HG03575 (cell line): ENCODE measurements around the gene TNFRSF1A.
"Not testable (repeated sequence)": the region's sequence is repeated elsewhere in the genome, so short reads cannot be mapped to it uniquely, and the experiment has no call there.

Experiments used
- ATAC-seq: cut with Tn5 transposase; IDR thresholded peaks from one replicate; pipeline ENCODE4 v1.9.1; 2021; ENCODE audit not compliant: unreplicated experiment, insufficient number of reproducible peaks, low FRiP score; ENCODE audit errors: extremely low read depth

TNFRSF1A gene

DNA sequence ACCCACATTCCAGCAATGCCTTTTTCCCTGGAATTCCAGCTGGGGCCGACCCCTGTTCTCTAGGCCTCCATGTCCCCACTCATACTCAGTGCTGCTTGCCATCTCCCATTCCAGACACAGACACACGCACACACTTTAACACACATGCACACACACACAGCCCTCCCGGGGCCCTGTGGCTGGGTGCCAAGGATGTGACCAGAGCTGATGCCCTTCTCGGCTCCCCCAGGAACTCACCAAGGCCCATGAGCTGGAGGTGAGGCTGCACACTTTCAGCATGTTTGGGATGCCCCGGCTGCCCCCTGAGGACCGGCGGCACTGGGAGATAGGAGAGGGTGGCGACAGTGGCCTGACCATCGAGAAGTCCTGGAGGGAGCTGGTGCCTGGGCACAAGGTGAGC, 27.1 kb downstream of the TNFRSF1A start:
- ATAC-seq: no peak

DNA sequence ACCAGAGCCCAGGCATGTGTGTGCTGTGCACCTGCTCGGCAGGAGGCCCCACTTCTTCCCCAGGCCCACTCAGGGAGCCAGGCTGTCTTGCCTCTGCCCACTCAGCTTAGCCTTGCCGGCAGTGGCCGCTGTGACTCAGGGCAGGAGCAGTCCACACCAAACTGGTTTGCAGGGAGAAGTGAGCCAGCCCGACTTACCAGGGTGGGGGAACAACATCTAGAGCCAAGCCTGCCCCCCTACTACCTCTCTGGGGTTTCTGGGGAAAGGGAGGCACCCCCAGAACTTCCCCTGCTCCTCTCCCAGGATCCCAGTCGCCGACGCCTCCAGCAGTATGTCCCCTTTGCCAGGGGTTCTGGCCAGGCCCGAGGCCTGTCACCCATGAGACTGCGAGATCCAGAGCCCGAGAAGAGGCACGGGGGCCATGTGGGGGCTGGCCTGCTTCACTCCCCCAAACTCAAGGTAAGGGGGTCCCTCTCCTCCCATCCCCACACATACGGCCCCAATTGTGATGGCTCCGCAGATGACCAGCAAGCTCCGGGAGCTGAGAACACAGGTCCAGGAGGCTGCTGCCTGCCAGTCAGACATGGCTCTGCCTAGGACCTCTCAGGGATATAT, 28.4 kb downstream of the TNFRSF1A start:
- ATAC-seq: no peak

DNA sequence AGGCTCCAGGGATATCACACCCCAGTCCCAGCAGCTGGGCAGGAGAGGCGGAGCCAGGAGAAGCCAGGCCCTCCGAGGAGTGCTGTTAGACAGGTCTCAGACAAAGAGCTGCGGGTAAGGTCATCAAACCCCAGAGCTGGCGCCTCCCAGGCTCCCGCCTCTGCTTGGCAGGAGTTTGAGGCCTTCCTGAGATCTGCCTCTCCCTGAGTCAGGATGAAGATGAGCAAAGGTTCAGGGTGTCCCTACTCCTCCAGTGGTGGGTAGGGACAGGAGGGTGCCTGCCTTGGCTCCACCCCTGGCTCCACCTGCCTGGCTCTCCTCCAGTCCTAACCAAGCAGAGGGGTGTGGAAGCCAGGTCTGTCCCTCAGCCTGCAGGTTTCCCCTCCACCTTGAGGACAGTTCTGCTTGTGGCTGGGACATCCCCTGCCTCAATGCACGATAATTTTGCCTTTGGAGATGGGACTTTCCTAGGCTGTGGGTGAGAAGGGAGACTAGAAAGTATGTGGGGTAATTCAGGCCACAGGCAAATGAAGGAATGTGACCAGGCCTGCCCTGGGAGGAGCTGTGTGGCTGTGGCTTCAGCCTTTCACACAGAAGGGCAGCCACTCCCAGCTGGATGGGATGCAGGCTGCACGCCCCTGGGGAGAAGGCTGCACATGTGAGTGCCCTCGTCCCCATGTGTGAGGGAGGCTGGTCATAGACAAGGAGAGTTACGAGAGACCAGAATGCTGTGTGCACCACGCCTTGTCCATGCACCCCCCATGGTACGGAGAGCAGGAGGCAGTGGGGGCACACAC, 29.1 kb downstream of the TNFRSF1A start:
- no peak for ATAC-seq

DNA sequence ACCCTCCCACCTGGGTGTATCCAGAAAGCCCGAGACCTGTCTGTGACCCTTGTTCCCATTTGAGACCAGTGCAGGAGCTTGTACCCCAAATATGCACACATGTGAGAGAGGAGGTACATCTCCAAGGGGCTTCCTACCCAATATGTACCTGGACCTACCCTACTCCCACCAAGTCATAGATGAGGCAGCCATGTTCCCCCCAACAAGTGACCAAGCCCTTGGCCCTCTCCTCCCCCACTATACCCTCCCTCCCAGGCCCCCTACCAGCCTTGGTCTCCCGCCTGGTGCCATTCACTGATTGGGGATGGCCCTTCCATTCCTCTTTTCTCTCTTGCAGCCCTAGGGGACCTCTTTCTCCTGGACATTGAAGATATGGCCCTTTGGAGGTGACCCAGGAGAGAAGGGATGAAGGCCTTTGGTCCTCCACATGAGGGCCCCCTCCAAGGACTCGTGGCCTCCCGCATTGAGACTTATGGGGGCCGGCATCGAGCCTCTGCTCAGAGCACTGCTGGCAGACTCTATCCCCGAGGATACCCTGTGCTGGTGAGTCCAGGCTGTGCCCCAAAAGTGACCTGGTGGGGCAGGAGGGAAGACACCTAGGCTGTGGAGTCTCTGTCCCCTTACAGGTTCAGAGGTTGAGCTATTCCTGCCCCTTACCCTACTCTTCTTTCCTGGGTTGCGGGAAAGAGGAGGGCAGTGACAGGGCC, 29.9 kb downstream of the TNFRSF1A start:
- no peak for ATAC-seq

DNA sequence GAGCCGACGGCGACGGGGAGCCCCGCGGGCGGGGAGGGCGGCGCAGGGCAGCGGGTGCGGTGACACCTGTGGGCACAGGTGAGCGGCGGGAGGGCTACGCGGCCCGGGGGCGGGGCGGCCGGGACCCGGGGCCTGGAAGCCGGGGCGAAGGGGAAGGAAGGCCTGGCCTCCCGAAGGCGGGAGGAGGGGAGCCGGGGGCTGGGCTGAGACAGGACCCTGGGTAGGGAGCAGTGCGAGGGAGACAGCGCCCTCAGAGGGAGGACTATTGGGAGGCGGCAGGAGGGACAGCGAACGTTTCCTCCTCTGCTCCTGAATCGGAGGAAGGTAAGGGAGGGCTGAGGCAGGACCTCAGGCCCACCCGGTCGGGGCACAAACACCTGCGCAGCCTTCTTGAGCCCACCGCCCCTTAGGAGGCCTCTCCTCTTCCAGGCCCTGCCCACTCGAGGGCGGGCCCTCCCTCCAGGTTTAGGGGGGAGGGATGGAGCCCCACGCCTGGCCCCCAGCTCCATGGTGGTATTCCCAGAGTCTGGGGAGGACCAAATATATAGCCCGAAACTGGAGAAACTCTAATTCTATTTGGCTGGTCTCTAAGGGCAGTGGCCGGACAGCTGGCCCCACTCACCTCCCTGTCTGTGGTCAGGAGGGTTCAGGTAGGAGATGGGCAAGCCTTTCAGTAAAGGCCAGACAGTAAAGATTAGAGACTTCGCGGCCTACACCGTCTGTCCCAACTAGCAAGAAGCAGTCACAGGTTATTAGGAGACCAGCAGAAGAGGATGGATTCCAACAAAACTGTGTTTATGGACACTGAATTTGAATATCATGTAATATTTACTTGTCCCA, 30.9 kb downstream of the TNFRSF1A start:
- no peak for ATAC-seq

DNA sequence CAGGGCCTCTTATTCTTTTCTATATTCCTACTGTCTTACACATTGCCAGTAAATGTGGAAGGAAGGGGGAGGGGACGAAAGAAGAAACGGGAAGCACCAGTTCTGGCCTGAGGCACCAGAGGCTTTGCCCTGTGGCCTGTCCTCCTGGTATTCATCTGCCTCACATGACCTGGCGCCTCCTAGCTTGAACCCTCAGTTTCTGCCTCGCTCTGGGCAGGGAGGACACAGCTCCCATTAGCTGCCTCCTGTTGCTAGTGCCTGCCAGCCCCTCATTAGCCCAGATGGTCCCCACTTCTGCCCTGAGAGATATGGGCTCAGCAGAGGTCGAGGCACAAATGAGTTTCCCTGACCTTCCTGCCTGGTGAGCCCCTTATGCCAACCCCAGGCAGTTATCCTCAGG, 34.3 kb downstream of the TNFRSF1A start:
- no peak for ATAC-seq

DNA sequence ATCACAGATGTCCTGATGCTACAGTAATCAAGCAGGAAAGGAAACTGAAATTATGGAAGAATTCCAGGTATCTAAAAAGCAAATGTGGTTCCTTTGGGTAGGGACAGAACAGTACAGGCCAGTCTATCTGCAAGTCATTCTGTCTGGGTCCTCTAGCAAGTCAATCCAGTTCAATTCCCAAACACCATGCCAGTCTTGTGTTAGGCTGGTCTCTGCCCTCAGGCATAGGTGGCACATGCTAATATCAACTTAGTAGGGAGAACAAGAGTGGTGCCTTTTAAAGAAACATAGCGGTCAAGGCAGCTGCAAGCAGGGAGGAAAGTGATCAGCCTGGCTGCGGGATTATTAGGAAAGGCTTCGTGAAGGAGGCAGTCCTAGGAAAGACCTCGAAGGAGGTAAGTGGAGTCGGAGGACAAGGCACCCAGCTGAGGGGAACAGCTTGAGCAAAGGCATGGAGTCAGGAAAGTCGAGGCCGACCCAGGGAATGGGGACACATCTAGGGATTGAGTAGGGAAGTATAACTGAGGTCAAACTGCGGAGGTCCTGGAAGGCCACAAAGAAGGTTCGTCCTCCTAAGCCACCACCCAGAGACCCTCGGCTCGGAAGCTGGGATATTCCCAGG, 35.2 kb downstream of the TNFRSF1A start:
- no peak for ATAC-seq

DNA sequence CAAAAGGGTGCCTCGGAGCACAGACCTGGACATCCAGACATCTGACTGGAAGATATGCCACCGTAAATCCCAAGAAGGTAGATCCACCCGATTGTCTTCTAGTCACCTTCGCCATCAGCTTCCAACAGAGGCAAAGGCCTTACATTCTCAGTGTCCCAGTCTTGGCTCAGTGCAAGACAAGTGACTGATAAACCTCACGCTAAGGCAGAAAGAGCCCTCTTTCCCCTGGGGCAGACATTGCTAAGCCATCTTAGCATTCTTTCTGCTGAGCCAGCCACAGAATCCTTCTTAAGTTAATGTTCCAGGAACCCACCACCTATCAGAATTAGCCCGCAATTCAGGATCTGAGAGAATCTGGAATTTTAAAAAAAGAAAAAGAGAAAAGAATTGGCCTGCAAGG, 35.7 kb downstream of the TNFRSF1A start:
- no peak for ATAC-seq

DNA sequence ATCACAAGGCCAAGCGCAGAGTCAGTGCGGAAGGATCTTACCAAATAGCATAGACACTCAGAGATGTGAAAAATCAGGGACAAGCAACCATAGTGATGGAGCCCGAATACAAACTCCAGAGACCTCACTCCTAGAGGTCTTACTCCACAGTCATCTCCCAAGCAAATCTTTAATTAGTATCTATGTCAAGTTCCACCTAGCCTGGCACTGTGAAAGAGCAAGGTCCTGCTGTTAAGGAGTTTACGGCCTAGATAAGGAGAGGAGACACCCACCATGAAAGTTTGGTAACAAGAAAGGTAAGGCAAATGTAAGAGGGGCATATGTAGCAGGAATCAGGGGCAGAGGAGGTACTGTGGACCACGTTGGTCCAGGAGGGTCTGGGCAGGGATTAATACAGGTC, 38.8 kb downstream of the TNFRSF1A start:
- ATAC-seq: no peak

DNA sequence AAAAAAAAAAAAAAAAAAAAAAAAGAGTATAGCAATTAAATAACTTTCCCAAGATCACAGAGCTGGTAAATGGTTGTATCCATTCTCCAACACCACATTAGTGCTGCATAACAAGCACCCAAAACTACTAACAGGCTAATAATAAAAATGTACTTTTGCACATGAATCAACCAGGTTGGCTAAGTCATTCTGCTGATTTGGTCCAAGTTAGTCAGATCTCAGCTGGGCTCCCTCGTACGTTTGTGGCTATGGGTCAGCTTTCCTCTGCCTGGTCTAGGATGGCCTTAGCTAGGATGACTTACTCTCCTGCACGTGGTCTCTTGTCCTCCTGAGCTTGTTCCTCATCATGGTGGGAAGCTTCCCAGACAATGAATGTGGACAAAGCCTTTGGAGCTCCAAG, 39.3 kb downstream of the TNFRSF1A start:
- ATAC-seq: no peak

DNA sequence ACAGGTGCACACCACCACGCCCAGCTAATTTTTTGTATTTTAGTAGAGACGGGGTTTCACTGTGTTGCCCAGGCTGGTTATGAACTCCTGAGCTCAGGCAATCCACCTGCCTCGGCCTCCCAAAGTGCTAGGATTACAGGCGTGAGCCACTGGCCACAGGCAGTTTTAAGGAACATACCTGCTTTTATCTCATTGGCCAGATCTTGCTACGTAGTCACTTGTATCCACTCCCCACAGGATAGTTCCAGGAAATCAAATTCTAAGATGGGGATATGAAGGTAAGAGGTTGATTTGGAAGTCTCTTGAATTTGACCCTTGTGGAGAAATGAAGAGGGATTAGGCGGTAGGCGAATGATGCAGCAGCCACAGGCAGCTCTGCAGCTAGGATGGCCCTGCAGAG, 40.2 kb downstream of the TNFRSF1A start:
- no peak for ATAC-seq

DNA sequence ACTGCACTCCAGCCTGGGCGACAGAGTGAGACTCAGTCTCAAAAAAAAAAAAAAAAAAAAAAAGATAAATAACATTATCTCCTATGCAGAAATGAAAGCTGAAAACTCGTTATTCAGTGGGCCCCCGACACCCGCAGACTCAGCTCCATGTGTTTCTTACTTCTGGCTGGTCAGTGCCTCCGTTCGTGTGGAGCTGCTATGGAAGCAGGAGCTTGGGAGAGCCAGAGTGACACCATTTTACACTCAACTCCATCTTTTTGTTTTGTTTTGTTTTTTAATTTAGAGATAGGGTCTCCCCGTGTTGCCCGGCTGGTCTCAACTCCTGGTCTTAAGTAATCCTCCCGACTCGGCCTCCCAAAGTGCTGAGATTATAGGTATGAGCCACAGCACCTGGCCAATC, 44.7 kb downstream of the TNFRSF1A start:
- ATAC-seq: no peak

DNA sequence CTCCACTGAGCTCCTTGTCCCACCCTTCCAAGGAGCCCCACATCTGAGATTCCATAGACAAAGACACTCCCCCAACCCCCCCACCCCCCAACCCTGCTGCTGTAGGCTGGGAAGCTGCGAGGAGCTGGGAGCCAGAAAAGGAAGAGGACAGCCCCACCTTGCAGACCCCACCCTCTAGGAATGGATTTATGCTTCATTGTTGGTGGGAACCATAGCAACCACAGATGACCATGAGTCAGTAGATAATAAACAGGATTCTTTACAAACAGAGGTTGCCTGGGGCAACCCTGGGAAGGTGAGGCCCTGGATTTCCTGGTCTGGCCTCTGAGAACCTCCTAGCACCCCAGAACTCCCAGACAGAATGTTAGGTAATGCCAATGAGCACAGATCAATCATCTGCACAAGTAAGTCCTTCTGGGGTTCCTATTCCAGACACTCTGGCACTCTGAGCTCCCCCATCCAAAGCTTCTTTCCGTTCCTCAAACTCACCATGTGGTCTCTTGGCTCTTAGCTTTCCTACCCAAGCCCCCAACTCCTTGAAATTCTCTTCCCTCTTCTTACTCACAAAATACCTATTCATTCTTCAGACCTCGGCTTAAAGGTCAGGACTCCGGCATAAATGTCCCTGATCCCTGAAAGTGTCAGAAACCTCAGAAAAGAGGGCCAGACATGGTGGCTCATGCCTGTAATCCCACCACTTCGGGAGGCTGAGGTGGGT, 46.6 kb downstream of the TNFRSF1A start:
- no peak for ATAC-seq

DNA sequence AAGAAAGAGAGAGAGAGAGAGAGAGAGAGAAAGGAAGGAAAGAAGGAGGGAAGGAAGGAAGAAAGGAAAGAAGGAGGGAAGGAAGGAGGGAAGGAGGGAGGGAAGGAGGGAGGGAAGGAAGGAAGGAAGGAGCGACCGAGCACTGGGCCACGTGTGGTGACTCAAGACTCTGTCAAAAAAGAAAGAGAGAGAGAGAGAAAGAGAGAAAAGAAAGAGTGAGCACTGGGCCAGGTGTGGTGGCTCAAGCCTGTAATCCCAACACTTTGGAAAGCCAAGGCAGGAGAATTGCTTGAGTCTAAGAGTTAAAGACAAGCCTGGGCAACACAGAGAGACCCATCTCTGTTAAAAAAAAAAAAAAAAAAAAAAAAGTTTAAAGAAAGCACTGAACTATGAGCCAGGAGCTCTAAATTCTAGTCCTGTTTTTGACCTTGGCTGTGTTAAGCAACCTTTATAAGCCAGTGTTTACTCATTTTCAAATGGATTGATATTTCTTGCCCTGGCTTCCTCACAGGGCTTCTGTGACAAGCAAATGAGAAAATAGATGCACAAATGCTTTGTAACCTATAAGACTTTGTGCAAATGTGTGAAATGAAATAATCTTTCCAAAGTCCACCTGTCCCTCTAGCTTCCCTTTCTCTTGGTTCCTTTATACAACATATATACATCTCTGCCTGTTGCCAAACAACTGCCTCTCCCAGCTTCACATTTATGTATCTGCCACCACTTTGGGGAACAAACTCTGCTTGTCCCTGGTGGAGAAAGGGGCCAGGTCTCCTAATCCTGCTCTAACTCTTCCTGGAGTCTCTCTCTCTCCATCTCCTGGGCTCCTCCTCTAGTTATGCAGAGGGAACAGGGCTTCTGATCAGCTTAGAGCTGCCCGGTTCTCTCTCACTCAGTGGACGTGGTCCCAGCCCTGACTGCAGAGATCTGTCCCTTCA, 47.5 kb downstream of the TNFRSF1A start:
- ATAC-seq: no peak

DNA sequence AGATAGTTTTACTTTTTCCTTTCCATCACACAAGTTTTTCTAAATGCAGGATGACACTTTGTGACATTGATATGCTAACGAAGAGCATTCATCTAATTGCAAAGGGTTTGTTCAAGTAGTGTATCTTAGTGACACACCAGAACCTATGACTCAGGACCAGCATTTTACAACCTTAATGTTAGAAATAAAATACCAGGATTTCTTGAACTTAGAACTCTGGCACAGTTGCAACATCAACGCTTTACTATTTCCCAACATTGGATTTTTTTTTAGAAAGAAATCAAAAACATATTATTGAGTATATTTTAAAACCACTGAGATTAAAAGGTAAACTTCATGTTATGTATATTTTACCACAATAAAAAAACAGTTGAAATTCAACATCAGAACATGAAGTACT, 49.3 kb downstream of the TNFRSF1A start:
- no peak for ATAC-seq

DNA sequence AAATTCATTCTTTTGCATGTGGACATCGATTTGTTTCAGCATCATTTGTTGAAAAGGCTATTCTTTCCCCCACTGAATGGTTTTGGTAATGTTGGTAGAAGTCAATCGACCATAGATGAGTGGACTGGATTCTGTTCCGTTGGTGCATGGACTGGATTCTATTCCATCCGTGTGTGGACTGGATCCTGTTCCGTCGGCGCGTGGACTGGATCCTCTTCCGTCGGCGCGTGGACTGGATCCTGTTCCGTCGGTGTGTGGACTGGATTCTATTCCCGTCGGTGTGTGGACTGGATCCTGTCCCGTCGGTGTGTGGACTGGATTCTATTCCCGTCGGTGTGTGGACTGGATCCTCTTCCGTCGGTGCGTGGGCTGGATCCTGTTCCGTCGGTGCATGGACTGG, 52.0 kb downstream of the TNFRSF1A start:
- ATAC-seq: not testable (repeated sequence)

DNA sequence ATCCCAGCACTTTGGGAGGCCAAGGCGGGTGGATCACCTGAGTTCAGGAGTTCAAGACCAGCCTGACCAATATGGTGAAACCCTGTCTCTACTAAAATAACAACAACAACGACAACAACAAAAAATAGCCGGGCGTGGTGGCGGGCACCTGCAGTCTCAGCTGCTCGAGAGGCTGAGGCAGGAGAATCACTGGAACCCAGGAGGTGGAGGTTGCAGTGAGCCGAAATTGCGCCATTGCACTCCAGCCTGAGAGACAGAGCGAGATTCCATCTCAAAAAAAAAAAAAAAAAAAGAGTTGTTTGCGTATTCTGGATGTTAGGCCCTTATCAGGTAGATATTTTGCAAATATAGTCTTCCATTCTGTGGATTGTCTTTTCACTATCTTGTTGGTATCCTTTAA, 52.8 kb downstream of the TNFRSF1A start:
- ATAC-seq: not testable (repeated sequence)
